NOMO-1 treated with DMSO at 0.1 percent for 48 hours (cell line): ENCODE data around the gene DDX47.
"Not testable (repeated sequence)": the region's sequence is repeated elsewhere in the genome, so short reads cannot be mapped to it uniquely, and the experiment has no call there.

Source experiments
- DNase-seq: peaks from one replicate; lab custom pipeline; 2025; ENCODE audit not compliant: unreplicated experiment; lab: John Stamatoyannopoulos, UW

The DDX47 gene

GRCh38 chr12:12870465-12870864, 57.3 kb downstream of the DDX47 start:
- DNase-seq = no peak

- no peak for DNase-seq
These were observed 58.5 kb downstream of the DDX47 start for GRCh38 chr12:12871587-12872138.

- no peak for DNase-seq
These were observed 59.2 kb downstream of the DDX47 start for GRCh38 chr12:12872139-12872933.

- no peak for DNase-seq
These were observed 59.8 kb downstream of the DDX47 start for GRCh38 chr12:12872934-12873275.

GRCh38 chr12:12874029-12874428, 60.9 kb downstream of the DDX47 start:
- peak; percentile 4 for DNase-seq

GRCh38 chr12:12875301-12875700, 62.2 kb downstream of the DDX47 start:
- DNase-seq = not testable (repeated sequence)

- DNase-seq = no peak
These were observed 64.1 kb downstream of the DDX47 start for GRCh38 chr12:12877153-12877768.

- DNase-seq = no peak
These were observed 64.8 kb downstream of the DDX47 start for GRCh38 chr12:12877781-12878455.
